ENCODE results near the gene MGAT4A. TPM values are rescaled to one million over a fixed set of nuclear protein-coding genes. Genes with fewer than 3 reads are reported as not detected.

MGAT4A gene
- total and polyA plus RNA-seq, 2 of the 13 experiments (the other 11 are each of a cell fraction or from before 2014, with no cell fraction given) = 47.2 to 90.9 TPM

DNA sequence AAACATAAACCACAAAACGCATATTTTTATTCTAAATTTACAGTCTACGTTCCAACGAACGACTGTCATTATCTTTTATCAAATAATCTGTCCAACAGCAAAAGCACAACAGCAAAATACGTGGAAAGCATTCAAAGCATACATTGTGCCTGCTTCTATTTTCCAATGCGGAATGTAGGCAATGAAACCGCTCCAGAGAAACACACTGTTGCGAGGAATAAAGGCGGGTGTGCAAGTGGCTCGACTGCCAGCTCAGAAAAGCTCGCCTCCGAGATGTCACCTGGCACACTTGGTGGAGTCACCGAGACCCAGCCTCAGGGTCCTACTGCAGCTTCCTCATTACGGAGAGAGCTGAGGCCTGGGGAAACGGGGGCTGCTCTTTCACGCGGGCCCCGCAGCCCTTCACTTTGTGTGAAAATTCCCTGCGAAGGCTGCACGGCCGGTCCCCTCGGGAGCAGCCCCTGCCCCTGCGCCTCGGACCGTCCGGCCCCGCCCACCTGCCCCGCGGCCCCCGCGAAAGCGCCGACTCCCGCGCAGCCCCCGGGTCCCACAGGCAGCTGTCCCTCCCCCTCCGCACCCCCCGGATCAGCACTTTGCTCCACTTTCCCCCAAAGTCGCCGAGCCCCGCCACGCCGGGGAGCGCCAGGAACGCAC, 752 bp downstream of the MGAT4A start (continued):
- TF ChIP-seq MED8 (CRISPR knock-in tag; IDR thresholded peaks at IDR 0.05; ENCODE audit: insufficient replicate concordance) = no peak
- no peak for TF ChIP-seq FOXA1 (IDR thresholded peaks at IDR 0.05)
- peak; percentile 3; the same call in 1 of the 2 replicates for TF ChIP-seq FOXA1 (CRISPR knock-in tag; IDR thresholded peaks at IDR 0.05)
- no peak for TF ChIP-seq FOXM1 (CRISPR knock-in tag; IDR thresholded peaks at IDR 0.05)
- TF ChIP-seq MBD4 (IDR thresholded peaks at IDR 0.05; ENCODE audit: borderline replicate concordance, low read length) = no peak
- no peak for TF ChIP-seq RFX5 (IDR thresholded peaks at IDR 0.05; ENCODE audit: low read depth, low read length)
- TF ChIP-seq, protein P1, sequence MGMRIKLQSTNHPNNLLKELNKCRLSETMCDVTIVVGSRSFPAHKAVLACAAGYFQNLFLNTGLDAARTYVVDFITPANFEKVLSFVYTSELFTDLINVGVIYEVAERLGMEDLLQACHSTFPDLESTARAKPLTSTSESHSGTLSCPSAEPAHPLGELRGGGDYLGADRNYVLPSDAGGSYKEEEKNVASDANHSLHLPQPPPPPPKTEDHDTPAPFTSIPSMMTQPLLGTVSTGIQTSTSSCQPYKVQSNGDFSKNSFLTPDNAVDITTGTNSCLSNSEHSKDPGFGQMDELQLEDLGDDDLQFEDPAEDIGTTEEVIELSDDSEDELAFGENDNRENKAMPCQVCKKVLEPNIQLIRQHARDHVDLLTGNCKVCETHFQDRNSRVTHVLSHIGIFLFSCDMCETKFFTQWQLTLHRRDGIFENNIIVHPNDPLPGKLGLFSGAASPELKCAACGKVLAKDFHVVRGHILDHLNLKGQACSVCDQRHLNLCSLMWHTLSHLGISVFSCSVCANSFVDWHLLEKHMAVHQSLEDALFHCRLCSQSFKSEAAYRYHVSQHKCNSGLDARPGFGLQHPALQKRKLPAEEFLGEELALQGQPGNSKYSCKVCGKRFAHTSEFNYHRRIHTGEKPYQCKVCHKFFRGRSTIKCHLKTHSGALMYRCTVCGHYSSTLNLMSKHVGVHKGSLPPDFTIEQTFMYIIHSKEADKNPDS (CRISPR knock-in tag; IDR thresholded peaks at IDR 0.05) = 0 out of 2 replicates have a peak, but pooled peaks have one; percentile 30
- TF ChIP-seq YEATS4 (CRISPR knock-in tag; IDR thresholded peaks at IDR 0.05; ENCODE audit: borderline replicate concordance) = peak; percentile 75; the same call in 1 of the 2 replicates
- TF ChIP-seq HNF1A (IDR thresholded peaks at IDR 0.05; ENCODE audit: low read depth) = no peak
- peak; percentile 52; the same call in 1 of the 2 replicates for TF ChIP-seq HNF1A (CRISPR knock-in tag; IDR thresholded peaks at IDR 0.05; ENCODE audit: borderline replicate concordance)
- TF ChIP-seq ZNF274 (CRISPR knock-in tag; IDR thresholded peaks at IDR 0.05) = peak; percentile 71; the same call in 1 of the 2 replicates
- TF ChIP-seq NFRKB (IDR thresholded peaks at IDR 0.05) = no peak
- TF ChIP-seq, protein P2, sequence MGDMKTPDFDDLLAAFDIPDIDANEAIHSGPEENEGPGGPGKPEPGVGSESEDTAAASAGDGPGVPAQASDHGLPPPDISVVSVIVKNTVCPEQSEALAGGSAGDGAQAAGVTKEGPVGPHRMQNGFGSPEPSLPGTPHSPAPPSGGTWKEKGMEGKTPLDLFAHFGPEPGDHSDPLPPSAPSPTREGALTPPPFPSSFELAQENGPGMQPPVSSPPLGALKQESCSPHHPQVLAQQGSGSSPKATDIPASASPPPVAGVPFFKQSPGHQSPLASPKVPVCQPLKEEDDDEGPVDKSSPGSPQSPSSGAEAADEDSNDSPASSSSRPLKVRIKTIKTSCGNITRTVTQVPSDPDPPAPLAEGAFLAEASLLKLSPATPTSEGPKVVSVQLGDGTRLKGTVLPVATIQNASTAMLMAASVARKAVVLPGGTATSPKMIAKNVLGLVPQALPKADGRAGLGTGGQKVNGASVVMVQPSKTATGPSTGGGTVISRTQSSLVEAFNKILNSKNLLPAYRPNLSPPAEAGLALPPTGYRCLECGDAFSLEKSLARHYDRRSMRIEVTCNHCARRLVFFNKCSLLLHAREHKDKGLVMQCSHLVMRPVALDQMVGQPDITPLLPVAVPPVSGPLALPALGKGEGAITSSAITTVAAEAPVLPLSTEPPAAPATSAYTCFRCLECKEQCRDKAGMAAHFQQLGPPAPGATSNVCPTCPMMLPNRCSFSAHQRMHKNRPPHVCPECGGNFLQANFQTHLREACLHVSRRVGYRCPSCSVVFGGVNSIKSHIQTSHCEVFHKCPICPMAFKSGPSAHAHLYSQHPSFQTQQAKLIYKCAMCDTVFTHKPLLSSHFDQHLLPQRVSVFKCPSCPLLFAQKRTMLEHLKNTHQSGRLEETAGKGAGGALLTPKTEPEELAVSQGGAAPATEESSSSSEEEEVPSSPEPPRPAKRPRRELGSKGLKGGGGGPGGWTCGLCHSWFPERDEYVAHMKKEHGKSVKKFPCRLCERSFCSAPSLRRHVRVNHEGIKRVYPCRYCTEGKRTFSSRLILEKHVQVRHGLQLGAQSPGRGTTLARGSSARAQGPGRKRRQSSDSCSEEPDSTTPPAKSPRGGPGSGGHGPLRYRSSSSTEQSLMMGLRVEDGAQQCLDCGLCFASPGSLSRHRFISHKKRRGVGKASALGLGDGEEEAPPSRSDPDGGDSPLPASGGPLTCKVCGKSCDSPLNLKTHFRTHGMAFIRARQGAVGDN (CRISPR knock-in tag; IDR thresholded peaks at IDR 0.05) = peak; percentile 74
- peak; percentile 79 for TF ChIP-seq SALL1 (CRISPR knock-in tag; IDR thresholded peaks at IDR 0.05)
- no peak for TF ChIP-seq KDM6A (CRISPR knock-in tag; IDR thresholded peaks at IDR 0.05; ENCODE audit: low read depth)
- 0 out of 2 replicates have a peak, but pooled peaks have one; percentile 32 for TF ChIP-seq ZBTB46 (CRISPR knock-in tag; IDR thresholded peaks at IDR 0.05; ENCODE audit: borderline replicate concordance)
- peak; percentile 58 for TF ChIP-seq RBFOX2 (IDR thresholded peaks at IDR 0.05; ENCODE audit: low read depth, low read length)
- no peak for TF ChIP-seq ZSCAN20 (CRISPR knock-in tag; IDR thresholded peaks at IDR 0.05; ENCODE audit: borderline replicate concordance)
